Neural progenitor cell (in vitro differentiated cells): ENCODE data around the gene PHACTR1. TPM values are rescaled to one million over a fixed set of nuclear protein-coding genes. Genes with fewer than 3 reads are reported as not detected.

Source experiments
- DNase-seq: peaks from one replicate; pipeline ENCODE4 v3.0.0-alpha.2; 2016; ENCODE audit warnings: low spot score
- H2AFZ ChIP-seq: fragments of 200-600 bp; sonication (generic); replicated peaks from 2 replicates; pipeline ENCODE4 v1.6.1; 2016; ENCODE audit warnings: antibody characterized with exemption
- H3F3A ChIP-seq: fragments of 200-600 bp; sonication (generic); 2 replicates; pipeline ENCODE4 v1.6.1; 2016; ENCODE audit warnings: antibody characterized with exemption, low read depth
- H3K27ac ChIP-seq: fragments of 200-600 bp; sonication (generic); 2 replicates; pipeline ENCODE4 v1.5.1; 2016; ENCODE audit warnings: mild to moderate bottlenecking
- H3K27me3 ChIP-seq: fragments of 200-600 bp; sonication (generic); 2 replicates; pipeline ENCODE4 v1.6.1; 2016; ENCODE audit warnings: mild to moderate bottlenecking, moderate library complexity
- H3K36me3 ChIP-seq: fragments of 200-600 bp; sonication (generic); 2 replicates; pipeline ENCODE4 v1.5.1; 2016
- H3K4me1 ChIP-seq: fragments of 200-600 bp; sonication (generic); 2 replicates; pipeline ENCODE4 v1.6.1; 2016; ENCODE audit warnings: mixed run types
- H3K4me2 ChIP-seq: fragments of 200-600 bp; sonication (generic); 2 replicates; pipeline ENCODE4 v1.6.1; 2016
- H3K4me3 ChIP-seq: fragments of 200-600 bp; sonication (generic); 2 replicates; pipeline ENCODE4 v1.5.1; 2016
- H3K79me2 ChIP-seq: fragments of 200-600 bp; sonication (generic); 2 replicates; pipeline ENCODE4 v1.6.1; 2016; ENCODE audit warnings: low read depth
- H3K9ac ChIP-seq: fragments of 200-600 bp; sonication (generic); 2 replicates; pipeline ENCODE4 v1.6.1; 2016
- H3K9me3 ChIP-seq: fragments of 200-600 bp; sonication (generic); 2 replicates; pipeline ENCODE4 v1.5.1; 2016; ENCODE audit warnings: low read depth
- H4K20me1 ChIP-seq: fragments of 200-600 bp; sonication (generic); 2 replicates; pipeline ENCODE4 v1.6.1; 2016; ENCODE audit warnings: low read depth
- H3K27ac Mint-ChIP-seq: 3 replicates; pipeline ENCODE4 v1.8.0; 2021; ENCODE audit warnings: mixed read lengths
- H3K27me3 Mint-ChIP-seq: 2 replicates; pipeline ENCODE4 v1.8.0; 2022; ENCODE audit warnings: low read depth, mild to moderate bottlenecking, inconsistent platforms, moderate library complexity, mixed read lengths; ENCODE audit not compliant: insufficient read depth
- H3K36me3 Mint-ChIP-seq: 3 replicates; pipeline ENCODE4 v1.8.0; 2021; ENCODE audit warnings: mixed read lengths
- H3K4me1 Mint-ChIP-seq: 3 replicates; pipeline ENCODE4 v1.8.0; 2021; ENCODE audit warnings: mixed read lengths
- H3K4me3 Mint-ChIP-seq: 3 replicates; pipeline ENCODE4 v1.8.0; 2021; ENCODE audit warnings: mild to moderate bottlenecking, moderate library complexity, mixed read lengths
- H3K9me3 Mint-ChIP-seq: 3 replicates; pipeline ENCODE4 v1.8.0; 2020; ENCODE audit warnings: mixed read lengths
- EZH2 ChIP-seq: fragments of 200-600 bp; sonication (generic); IDR thresholded peaks from 2 replicates; pipeline ENCODE4 v1.6.1; 2017; ENCODE audit warnings: antibody characterized with exemption, mild to moderate bottlenecking, moderate library complexity
- EZH2phosphoT487 ChIP-seq: fragments of 200-600 bp; sonication (generic); IDR thresholded peaks from 2 replicates; pipeline ENCODE4 v1.6.1; 2017; ENCODE audit warnings: antibody characterized with exemption
- total RNA-seq: library from RNA; depleted of rRNA; stranded (reverse); fragments of >200 nt; gene quantifications from 2 replicates; pipeline ENCODE4 v1.2.3, GENCODE V29; 2015; ENCODE audit warnings: low replicate concordance
- TF ChIP-seq, protein P1 (sequence below): fragments of 200-600 bp; sonication (generic); IDR thresholded peaks from 2 replicates; pipeline ENCODE4 v1.5.1; 2017; ENCODE audit warnings: antibody characterized with exemption, mild to moderate bottlenecking

The PHACTR1 gene
- total RNA-seq, 1 donor from 2014 or later, result 2.4 TPM

DNA sequence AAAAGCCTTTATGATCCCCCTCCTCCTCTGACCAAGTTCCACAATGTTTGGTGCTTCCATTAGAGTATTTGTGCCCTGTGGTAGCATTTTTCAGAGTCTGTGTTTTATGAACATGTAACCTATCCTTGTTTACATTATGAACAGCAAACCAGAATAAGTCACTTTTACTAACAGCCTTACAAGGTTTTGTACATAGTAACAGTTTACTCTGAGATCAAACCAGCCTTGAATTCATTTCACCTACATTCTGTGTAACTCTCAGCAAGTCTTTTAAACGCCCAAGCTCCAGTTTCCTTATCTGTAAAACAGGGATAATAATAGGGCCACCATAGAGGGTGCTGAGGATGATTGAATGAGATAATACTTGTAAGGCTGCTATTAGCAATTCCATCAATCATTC is 175.0 kb downstream of the PHACTR1 start:
- no peaks in the 10 kb centered on the region for H4K20me1 ChIP-seq
- no peak overlapping the region for H3K4me3 ChIP-seq
- peaks cover 8% of the 10 kb centered on the region for H3K4me1 ChIP-seq
- no peak overlapping the region for H3K27ac ChIP-seq
- Mint-ChIP-seq H3K4me3 (no peak overlapping the region), H3K27ac (no peak overlapping the region), H3K9me3 (peaks cover 20% of the 10 kb centered on the region), H3K4me1 (peaks cover 18% of the 10 kb centered on the region), H3K36me3 (peaks cover 3% of the 10 kb centered on the region), H3K27me3 (peaks cover 3% of the 10 kb centered on the region)
- H3K4me2 ChIP-seq, result no peak overlapping the region
- H3F3A ChIP-seq, result peaks cover 11% of the 10 kb centered on the region
- no peaks in the 10 kb centered on the region for H3K9me3 ChIP-seq
- no peak overlapping the region for H2AFZ ChIP-seq
- DNase-seq, result no peak
- TF ChIP-seq, protein P1, sequence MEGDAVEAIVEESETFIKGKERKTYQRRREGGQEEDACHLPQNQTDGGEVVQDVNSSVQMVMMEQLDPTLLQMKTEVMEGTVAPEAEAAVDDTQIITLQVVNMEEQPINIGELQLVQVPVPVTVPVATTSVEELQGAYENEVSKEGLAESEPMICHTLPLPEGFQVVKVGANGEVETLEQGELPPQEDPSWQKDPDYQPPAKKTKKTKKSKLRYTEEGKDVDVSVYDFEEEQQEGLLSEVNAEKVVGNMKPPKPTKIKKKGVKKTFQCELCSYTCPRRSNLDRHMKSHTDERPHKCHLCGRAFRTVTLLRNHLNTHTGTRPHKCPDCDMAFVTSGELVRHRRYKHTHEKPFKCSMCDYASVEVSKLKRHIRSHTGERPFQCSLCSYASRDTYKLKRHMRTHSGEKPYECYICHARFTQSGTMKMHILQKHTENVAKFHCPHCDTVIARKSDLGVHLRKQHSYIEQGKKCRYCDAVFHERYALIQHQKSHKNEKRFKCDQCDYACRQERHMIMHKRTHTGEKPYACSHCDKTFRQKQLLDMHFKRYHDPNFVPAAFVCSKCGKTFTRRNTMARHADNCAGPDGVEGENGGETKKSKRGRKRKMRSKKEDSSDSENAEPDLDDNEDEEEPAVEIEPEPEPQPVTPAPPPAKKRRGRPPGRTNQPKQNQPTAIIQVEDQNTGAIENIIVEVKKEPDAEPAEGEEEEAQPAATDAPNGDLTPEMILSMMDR, result no peak
- no peak for TF ChIP-seq EZH2
- TF ChIP-seq EZH2phosphoT487, result no peak
- H3K79me2 ChIP-seq, result no peaks in the 10 kb centered on the region
- H3K36me3 ChIP-seq, result no peaks in the 10 kb centered on the region
- no peak overlapping the region for H3K9ac ChIP-seq
- no peaks in the 10 kb centered on the region for H3K27me3 ChIP-seq

DNA sequence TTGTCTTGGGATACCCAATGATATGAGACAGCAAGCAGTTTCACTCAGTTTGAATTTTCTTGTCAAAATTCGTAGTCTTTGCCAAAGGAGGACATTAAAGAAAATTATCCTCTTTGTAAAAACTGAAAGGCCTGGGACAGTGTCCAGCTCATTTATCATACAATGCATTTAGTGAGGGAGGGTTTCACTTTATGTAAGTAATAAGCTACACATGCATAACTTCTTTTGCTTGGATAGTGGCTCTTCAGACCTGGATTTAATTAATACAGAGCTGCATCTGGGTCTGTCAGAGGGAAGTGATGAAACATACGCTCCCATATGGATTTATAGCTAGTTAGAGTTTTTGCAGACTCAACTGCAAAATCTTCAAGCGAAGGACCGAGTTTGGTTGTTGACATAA is 175.6 kb downstream of the PHACTR1 start:
- H3K4me1 Mint-ChIP-seq, result peaks cover 12% of the 10 kb centered on the region
- peaks cover 5% of the 10 kb centered on the region for H3F3A ChIP-seq
- no peak overlapping the region for H3K27ac ChIP-seq
- H3K9me3 ChIP-seq, result no peaks in the 10 kb centered on the region
- TF ChIP-seq EZH2phosphoT487 (no peak), EZH2 (no peak)
- TF ChIP-seq, protein P1, result no peak
- H3K79me2 ChIP-seq, result no peaks in the 10 kb centered on the region
- no peaks in the 10 kb centered on the region for H3K36me3 ChIP-seq
- H3K9ac ChIP-seq, result no peak overlapping the region
- no peak overlapping the region for H3K27ac Mint-ChIP-seq
- DNase-seq, result no peak
- H3K27me3 Mint-ChIP-seq, result peaks cover under 1% of the 10 kb centered on the region
- peaks cover 3% of the 10 kb centered on the region for H3K4me1 ChIP-seq
- H3K36me3 Mint-ChIP-seq, result peaks cover 3% of the 10 kb centered on the region
- H4K20me1 ChIP-seq, result no peaks in the 10 kb centered on the region
- H2AFZ ChIP-seq, result no peak overlapping the region
- H3K27me3 ChIP-seq, result no peaks in the 10 kb centered on the region
- H3K4me3 ChIP-seq, result no peak overlapping the region
- no peak overlapping the region for H3K4me2 ChIP-seq
- no peak overlapping the region for H3K4me3 Mint-ChIP-seq
- peaks cover 20% of the 10 kb centered on the region for H3K9me3 Mint-ChIP-seq

DNA sequence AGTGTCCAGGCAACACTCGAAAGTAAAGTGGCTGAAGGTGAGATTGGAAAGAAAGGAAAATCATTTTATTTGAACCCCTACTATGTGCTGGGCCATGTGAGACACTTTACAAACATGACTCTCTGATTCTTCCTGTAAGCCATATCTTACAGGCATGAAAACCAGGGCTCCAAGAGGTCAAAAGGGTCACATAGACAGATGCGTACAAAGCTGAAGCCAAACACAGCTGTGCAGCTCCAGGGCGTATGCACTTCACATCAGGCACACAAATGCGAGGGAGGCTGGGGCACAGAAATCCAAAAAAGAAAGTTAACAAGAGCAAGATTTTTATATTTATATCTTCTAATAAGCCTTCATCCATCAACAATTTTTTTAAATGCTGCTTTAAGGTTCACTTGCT is 176.5 kb downstream of the PHACTR1 start:
- Histone ChIP-seq H2AFZ (no peak overlapping the region), H3K27me3 (no peaks in the 10 kb centered on the region), H3K36me3 (no peaks in the 10 kb centered on the region), H3K4me3 (no peak overlapping the region), H3K27ac (no peak overlapping the region), H3F3A (no peaks in the 10 kb centered on the region), H3K79me2 (no peaks in the 10 kb centered on the region), H3K4me2 (no peak overlapping the region), H4K20me1 (no peaks in the 10 kb centered on the region), H3K4me1 (no peaks in the 10 kb centered on the region), H3K9me3 (no peaks in the 10 kb centered on the region), H3K9ac (no peak overlapping the region)
- TF ChIP-seq EZH2 (no peak), EZH2phosphoT487 (no peak)
- TF ChIP-seq, protein P1, result no peak
- Mint-ChIP-seq H3K9me3 (peaks cover 20% of the 10 kb centered on the region), H3K36me3 (peaks cover 3% of the 10 kb centered on the region), H3K27ac (no peak overlapping the region), H3K4me1 (peaks cover 8% of the 10 kb centered on the region), H3K4me3 (no peak overlapping the region), H3K27me3 (peaks cover 2% of the 10 kb centered on the region)
- no peak for DNase-seq
